ENCODE measurements around the gene RCBTB2.

DNA sequence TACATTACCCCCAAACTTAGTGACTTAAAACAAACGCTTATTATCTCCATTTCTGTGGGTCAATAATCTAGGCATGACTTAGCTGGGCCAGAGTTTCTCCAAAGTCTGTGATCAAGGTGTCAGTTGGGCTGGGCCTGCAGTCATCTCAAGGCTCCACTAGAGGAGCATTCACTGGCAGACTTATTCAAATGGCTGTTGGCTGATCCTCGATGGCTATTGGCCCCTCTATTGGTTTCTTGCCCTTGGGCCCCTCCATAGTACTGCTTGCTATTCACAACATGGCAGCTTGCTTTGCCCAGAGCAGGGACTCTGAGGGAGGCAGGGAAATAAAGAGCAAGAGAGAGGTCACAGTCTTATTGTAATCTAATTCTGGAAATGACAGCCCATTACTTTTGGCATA lies 57.6 kb downstream of the RCBTB2 start:
- TF ChIP-seq, protein P1, sequence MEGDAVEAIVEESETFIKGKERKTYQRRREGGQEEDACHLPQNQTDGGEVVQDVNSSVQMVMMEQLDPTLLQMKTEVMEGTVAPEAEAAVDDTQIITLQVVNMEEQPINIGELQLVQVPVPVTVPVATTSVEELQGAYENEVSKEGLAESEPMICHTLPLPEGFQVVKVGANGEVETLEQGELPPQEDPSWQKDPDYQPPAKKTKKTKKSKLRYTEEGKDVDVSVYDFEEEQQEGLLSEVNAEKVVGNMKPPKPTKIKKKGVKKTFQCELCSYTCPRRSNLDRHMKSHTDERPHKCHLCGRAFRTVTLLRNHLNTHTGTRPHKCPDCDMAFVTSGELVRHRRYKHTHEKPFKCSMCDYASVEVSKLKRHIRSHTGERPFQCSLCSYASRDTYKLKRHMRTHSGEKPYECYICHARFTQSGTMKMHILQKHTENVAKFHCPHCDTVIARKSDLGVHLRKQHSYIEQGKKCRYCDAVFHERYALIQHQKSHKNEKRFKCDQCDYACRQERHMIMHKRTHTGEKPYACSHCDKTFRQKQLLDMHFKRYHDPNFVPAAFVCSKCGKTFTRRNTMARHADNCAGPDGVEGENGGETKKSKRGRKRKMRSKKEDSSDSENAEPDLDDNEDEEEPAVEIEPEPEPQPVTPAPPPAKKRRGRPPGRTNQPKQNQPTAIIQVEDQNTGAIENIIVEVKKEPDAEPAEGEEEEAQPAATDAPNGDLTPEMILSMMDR (IDR thresholded peaks at IDR 0.05) = no peak
- no peak for TF ChIP-seq POLR2A (IDR thresholded peaks at IDR 0.05)
